SIG-M5 treated with dmso at 0.1 percent for 504 hours (cell line): ENCODE measurements around the gene B4GALNT1.
"Not testable (repeated sequence)": the region's sequence is repeated elsewhere in the genome, so short reads cannot be mapped to it uniquely, and the experiment has no call there.

ENCODE experiments used
- DNase-seq: peaks from one replicate; lab custom pipeline; 2025; ENCODE audit not compliant: unreplicated experiment; lab: John Stamatoyannopoulos, UW

The B4GALNT1 gene

DNA sequence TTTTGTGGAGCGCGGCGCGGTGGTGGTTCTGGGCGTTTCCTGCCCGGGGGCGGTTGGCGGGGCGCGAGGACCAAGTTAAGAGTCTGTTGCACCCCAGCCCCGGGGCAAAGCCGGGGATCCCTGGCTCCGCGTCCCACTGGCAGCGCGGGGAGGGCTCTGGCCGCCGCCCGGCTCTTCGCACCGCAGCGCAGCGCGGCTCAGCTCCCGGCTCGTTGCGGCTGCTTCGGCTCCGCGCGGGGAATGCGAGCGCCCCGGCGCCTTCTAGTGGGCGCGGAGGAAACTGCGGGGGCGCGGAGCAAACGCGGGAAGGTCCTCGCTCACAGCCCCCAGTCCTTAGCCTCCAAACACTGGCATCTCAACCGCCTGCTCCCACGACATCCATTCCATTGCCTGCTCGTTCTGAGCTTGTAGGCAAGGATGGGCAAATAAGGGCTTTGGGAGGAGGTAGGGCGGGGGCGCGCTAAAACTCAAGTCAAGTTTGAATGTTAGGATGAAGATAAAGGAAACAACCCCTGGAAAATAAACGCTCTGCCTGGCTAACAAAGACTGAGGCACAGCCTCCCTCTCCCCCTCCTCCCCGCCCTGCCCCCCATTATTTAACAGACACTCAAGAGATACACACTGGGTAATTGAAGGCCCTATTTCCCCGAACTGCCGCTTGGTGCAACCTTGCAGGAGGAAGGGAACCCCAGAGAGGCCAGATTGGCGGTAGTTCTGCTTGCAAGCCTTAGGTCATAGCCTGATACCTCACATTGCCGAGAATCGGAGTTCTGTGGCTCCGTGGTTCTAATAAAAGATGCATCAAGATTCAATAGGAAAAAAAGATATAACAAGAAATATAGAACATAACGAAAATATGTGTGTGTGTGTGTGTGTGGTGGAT is at the start of gene B4GALNT1:
Gene B4GALNT1 (minus strand): TSS at position 244 of the 883 bp plus-strand sequence. CDS start 1,069 bp downstream, outside the sequence.
- peak; percentile 56 for DNase-seq

DNA sequence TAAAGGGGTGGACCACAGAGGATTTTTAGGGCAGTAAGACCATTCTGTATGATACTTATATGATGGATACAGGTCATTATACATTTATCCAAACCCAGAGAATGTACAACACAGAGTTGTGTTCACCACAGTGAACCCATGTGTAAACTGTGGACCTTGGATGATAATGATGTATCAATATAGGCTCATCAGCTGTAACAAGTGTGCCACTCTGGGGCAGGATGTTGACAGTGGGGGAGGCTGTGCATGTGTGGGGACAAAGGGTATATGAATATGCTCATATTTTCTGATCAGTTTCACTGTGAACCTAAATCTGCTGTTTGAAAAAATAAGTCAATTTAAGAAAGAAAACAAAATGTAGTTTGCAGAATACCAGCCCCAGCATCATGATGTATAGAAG is 46.7 kb upstream of the B4GALNT1 start:
- DNase-seq = no peak

DNA sequence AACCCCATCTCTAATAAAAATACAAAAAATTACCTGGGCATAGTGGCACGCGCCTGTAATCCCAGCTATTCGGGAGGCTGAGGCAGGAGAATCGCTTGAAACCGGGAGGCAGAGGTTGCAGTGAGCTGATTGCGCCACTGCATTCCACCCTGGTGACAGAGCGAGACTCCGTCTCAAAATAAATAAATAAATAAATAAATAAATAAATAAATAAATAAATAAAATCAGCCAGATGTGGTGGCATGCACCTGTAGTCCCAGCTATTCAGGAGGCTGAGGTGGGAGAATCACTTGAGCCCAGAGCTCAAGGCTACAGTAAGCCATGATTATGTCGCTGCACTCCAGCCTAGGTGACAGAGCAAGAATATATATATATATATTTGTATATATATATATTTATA is 44.9 kb upstream of the B4GALNT1 start:
- not testable (repeated sequence) for DNase-seq

DNA sequence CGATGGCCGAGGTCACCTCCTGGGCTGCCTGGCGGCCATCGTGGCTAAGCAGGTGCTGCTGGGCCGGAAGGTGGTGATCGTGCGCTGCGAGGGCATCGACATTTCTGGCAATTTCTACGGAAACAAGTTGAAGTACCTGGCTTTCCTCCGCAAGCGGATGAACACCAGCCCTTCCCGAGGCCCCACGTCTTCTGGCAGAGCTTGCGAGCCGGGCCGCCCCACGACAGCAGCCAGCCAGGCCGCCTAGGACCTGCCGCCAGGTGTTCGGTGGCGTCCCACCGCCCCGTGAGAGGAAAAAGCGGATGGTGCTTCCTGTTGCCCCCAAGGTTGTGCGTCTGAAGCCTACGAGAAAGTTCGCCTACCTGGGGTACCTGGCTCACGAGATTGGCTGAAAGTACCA is 41.7 kb upstream of the B4GALNT1 start:
- no peak for DNase-seq

DNA sequence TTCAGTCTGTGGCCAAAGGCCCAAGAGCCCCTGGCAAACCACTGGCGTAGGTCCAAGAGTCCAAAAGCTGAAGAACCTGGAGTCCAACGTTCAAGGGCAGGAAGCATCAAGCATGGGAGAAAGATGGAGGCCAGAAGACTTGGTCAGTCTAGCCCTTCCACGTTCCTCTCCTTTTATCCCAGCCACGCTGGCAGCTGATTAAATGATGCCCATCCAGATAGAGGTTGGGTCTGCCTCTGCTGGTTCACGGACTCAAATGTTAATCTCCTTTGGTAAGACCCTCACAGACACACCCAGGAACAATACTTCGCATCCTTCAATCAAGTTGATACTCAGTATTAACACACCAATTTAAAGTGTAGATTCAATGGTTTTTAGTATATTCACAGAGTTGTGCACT is 39.8 kb upstream of the B4GALNT1 start:
- no peak for DNase-seq

DNA sequence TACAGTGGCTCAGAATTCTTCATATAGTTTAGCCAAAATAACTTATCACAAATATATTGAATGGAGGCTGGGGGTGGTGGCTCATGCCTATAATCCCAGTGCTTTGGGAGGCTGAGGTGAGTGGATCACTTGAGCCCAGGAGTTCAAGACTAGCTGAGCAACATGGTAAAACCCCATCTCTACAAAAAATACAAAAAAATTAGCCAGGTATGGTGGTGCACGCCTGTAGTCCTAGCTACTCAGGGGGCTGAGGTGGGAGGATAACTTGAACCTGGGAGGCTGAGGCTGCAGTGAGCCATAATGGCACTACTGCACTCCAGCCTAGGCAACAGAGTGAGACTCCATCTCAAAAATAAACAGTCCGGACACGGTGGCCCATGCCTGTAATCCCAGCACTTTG is 38.8 kb upstream of the B4GALNT1 start:
- DNase-seq = not testable (repeated sequence)

DNA sequence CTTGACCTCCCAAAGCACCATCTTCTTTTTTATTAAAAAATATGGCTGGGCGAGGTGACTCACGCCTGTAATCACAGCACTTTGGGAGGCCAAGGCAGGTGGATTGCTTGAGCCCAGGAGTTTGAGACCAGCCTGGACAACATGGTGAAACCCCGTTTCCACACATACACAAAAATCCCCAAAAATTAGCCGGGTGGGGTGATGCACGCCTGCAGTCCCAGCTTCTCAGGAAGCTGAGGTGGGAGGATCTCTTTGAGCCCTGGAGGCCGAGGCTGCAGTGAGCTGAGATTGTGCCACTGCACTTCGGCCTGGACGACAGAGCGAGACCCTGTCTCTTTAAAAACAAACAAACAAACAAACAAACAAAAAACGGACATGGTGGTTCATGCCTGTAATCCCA is 36.7 kb upstream of the B4GALNT1 start:
- not testable (repeated sequence) for DNase-seq

DNA sequence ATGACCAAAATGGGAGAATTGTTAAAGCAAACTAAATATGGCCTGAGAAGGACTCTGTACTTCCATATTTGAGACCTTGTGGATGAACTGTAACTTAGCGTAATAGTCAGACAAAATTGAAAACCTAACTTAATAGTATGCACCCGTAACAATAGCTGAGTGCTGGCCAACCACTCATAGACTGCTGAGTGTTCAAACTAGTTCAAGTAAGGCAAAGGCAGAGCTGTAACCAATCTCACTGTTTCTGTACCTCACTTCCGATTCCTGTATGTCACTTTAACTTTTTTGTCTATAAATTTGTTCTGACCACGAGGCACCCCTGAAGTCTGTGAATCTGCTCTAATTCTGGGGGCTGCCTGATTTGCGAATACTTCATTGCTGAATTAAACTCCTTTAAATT is 33.9 kb upstream of the B4GALNT1 start:
- DNase-seq = no peak

DNA sequence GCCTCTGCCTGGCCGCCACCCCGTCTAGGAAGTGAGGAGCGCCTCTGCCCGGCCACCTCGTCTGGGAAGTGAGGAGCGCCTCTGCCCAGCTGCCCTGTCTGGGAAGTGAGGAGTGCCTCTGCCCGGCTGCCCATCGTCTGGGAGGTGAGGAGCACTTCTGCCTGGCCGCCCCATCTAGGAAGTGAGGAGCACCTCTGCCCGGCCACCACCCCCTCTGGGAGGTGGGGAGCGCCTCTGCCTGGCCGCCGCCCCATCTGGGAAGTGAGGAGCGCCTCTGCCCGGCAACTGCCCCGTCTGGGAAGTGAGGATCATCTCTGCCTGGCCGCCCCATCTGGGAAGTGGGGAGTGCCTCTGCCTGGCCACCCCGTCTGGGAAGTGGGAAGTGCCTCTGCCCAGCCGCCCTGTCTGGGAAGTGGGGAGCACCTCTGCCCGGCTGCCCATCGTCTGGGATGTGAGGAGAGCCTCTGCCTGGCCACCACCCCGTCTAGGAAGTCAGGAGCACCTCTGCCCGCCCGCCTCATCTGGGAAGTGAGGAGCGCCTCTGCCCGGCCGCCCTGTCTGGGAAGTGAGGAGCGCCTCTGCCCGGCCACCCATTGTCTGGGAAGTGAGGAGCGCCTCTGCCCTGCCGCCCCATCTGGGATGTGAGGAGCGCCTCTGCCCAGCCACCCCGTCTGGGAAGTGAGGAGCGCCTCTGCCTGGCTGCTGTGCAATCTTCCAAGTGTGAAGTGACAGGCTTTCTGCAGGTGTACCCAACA is 32.2 kb upstream of the B4GALNT1 start:
- DNase-seq = not testable (repeated sequence)

DNA sequence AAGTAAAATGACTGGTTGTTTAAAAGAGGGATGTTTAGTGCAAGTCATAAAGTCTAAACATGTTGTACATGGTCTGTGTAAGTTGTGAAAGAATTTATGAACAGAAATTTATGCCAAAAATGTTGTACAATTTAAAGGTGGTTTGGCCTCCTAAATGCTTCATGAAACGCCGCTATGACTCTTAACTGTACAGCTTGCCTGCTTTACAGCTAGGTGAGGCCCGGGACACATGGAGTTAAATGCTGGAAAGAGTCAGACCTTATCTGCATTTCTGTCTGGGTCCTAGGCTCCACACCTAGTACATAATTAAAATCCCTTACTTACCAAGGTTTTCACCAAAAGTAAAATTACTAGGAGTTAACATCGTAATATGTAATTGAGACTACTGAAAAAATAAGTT is 28.4 kb upstream of the B4GALNT1 start:
- no peak for DNase-seq

DNA sequence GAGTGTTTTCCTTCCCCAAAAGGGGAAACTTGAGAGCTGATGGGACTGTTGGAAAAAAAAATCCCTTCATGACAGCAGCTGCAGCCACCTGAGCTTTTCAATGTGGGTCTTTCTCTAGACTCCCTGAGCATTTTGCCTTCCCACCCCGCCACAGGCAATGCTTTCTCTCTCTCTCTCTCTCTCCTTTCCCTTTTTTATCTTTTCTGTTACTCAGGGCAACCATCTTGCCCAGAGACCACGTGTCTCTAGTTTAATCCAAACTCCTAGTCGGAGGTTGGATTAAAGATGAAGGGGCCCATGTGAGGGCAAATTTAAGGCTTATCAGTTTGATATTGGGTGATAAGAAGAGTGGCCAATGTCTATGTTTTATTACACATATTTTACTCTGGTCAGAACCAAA is 25.9 kb upstream of the B4GALNT1 start:
- DNase-seq = no peak

DNA sequence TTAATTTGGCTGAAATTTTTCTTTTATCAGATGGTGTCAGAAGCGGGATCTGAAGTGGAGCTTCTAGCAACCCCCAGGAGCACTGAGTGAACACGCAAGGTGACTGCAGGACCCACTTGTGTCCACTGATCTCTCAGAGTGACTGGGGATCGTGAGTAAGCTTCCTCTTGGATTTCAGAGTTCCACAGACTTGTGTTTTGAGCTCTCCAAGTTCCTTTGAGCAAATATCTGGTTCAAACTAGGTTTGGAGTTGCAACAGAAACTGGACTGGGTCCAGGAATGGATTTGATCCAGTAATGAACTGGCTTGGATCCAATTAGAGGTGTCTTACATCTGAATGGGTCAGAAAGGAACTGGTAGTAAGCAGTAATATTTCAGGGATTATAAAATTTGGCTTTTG is 24.7 kb upstream of the B4GALNT1 start:
- DNase-seq = no peak

DNA sequence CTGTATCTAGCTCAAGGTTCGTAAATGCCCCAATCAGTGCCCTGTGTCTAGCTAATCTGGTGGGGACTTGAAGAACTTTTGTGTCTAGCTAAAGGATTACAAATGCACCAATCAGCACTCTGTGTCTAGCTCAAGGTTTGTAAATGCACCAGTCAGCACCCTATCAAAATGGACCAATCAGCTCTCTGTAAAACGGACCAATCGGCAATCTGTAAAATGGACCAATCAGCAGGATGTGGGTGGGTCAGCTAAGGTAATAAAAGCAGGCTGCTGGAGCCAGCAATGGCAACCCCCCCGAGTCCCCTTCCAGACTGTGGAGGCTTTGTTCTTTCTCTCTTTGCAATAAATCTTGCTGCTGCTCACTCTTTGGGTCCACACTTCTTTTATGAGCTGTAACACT is 23.4 kb upstream of the B4GALNT1 start:
- not testable (repeated sequence) for DNase-seq

DNA sequence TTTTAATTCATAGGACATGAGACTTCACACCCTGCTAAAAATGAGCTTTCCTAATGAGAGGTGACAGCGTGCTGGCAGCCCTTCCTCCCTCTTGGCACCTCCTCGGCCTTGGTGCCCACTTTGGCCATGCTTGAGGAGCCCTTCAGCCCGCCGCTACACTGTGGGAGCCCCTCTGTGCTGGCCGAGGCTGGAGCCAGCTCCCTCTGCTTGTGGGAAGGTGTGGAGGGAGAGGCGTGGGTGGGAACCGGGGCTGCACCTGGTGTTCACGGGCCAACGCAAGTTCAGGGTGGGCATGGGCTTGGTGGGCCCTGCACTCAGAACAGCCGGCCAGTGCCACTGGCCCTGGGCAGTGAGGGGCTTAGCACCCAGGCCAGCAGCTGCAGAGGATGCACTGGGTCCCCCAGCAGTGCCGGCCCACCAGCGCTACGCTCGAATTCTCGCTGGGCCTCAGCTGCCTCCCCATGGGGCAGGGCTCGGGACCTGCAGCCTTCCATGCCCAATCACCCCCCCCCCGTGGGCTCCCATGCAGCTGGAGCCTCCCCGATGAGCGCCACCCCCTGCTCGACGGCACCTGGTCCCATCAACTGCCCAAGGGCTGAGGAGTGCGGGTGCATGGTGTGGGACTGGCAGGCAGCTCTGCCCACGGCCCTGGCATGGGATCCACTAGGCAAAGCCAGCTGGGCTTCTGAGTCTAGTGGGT is 22.7 kb upstream of the B4GALNT1 start:
- DNase-seq = no peak

DNA sequence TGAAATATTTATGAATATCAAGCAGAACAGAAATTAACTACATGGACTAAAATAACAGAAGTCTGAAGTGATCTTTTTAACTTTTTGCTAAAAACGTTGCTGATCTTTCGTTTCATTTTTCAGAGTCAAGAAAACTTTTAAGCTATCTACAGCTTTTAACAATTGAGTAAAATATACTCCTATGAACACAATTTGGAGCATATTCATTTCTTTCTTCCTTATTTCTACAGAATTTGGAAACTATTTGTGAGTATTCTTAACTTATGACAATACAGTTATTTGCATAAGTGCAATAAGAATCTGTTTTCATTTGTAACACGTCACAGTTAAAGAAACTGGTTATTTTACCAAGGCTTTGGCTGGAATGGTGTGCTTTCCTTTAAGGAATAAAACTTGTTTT is 21.0 kb upstream of the B4GALNT1 start:
- no peak for DNase-seq

DNA sequence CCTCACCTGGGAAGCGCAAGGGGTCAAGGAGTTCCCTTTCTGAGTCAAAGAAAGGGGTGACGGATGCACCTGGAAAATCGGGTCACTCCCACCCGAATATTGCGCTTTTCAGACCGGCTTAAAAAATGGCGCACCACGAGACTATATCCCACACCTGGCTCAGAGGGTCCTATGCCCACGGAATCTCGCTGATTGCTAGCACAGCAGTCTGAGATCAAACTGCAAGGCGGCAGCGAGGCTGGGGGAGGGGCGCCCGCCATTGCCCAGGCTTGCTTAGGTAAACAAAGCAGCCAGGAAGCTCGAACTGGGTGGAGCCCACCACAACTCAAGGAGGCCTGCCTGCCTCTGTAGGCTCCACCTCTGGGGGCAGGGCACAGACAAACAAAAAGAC is 13.7 kb upstream of the B4GALNT1 start:
- DNase-seq = not testable (repeated sequence)

DNA sequence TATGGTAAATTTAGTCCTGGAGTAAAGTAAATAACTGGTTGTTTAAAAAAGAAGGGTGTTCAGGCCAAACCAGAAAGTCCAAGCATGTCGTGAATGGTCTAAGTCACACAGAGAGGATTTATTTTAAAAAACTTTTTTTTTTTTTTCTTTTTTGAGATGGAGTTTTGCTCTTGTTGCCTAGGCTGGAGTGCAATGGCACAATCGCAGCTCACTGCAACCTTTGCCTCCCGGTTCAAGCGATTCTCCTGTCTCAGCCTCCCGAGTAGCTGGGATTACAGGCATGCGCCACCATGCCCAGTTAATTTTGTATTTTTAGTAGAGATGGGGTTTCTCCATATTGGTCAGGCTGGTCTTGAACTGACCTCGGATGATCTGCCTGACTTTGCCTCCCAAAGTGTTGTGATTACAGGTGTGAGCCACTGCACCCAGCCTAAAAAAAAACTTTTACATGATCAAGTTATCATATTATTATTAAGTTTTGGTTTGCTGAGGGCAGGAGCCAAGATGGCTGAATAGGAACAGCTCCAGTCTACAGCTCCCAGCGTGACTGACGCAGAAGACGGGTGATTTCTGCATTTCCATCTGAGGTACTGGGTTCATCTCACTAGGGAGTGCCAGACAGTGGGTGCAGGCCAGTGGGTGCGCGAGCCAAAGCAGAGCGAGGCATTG is 13.1 kb upstream of the B4GALNT1 start:
- DNase-seq = not testable (repeated sequence)

DNA sequence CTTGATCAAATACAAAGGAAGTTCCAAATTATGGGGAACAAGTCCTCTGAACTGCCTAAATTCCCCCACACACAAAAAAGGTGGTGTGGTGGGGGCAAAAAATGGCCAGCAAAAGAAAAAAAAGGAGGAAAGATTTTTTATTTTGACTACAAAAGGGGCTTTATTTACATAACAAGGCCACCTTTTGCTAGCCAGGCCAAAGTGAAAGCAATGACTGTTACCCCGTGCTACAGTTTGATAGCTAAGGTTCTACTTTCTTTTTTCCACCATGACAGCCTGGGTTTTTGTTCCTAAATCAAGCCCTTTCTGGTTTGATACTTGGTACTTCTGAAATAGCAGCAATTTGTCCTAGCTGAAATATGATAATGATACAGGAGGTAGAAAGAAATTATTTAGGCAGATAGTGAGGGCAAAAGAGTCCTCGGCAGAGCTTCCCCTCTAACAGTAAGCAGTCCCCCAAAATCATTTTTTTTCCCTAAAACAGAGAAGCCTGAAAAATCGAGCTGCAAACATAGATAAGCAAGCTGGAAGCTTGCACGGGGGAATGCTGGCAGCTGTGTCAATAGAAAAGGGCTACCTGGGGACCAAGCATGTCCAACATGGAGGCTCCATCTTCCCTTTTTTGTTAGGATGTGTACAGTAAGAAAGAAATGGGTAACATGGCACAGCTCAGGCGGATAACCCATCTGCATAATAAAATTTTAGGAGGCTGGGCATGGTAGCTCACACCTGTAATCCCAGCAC is 8.9 kb upstream of the B4GALNT1 start:
- no peak for DNase-seq

DNA sequence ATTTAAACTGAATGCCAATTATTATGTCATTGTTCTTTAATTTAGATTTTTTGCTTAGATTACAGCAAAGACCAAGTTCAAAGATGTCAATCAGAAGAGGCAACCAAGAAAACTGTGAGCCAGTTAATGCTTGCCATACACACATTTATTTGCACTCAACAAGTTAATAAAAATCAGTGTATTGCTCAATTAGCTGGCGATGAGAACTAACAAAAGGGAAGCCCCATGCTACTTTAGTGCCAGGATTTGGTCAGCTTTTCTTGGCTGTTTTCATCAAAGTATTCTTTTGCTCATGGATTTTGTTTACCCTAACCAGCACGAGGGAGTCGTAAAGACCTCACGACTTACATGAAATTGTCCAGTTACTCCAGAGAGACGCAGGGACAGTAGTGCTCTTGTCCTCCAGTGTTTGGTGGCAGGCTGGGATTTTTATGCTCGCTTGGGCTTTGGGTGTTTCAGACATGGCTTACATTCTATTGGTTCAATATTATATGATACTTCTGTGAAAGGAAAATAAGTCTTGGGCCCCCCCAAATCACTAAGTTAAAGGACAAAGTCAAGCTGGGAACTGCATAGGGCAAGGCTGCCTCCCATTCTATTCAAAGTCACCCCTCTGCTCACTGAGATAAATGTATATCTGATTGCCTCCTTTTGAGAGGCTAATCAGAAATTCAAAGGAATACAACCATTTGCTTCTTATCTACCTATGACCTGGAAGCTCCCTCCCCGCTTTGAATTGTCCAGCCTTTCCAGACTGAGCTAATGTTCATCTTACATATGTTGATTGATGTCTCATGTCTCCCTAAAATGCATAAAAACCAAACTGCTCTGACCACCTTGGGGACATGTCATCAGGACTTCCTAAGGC is 7.4 kb upstream of the B4GALNT1 start:
- no peak for DNase-seq
